Testis (tissue), 3 donors: ENCODE measurements around the gene SPOP. TPM values are rescaled to one million over a fixed set of nuclear protein-coding genes. Genes with fewer than 3 reads are reported as not detected.

ENCODE experiments used
- DNase-seq: peaks from one replicate; pipeline ENCODE4 v3.0.0-alpha.2; 2019
- H3K27ac ChIP-seq, 2 donors: fragments of 200-600 bp; sonication (generic); one replicate each; pipeline ENCODE4 v1.5.1; 2019
- H3K27me3 ChIP-seq: fragments of 200-600 bp; sonication (generic); one replicate; pipeline ENCODE4 v1.5.1; 2019
- H3K36me3 ChIP-seq: fragments of 200-600 bp; sonication (generic); one replicate; pipeline ENCODE4 v1.5.1; 2017; ENCODE audit warnings: low read depth; ENCODE audit errors: missing control alignments
- H3K4me1 ChIP-seq: fragments of 200-600 bp; sonication (generic); one replicate; pipeline ENCODE4 v1.5.1; 2019
- H3K4me3 ChIP-seq, 2 donors: fragments of 200-600 bp; sonication (generic); one replicate each; pipeline ENCODE4 v1.5.1; 2017 to 2019
- H3K9me3 ChIP-seq: fragments of 200-600 bp; sonication (generic); one replicate; pipeline ENCODE4 v1.5.1; 2017
- POLR2A ChIP-seq: fragments of 450-650 bp; IDR thresholded peaks from one replicate; pipeline ENCODE4 v1.6.1; 2017; ENCODE audit warnings: antibody characterized with exemption, mild to moderate bottlenecking, moderate library complexity
- WGBS, 2 donors: methylation state at CpG; one replicate each; pipeline ENCODE4 v1.1.5; 2018; 5-methylcytosine and 5-hydroxymethylcytosine counted together
- intact Hi-C: fragments of 100-400 bp; cut with DNase I; formaldehyde crosslinking; loops from one replicate; pipeline ENCODE4 v1.15.1; 2023; ENCODE audit warnings: low total_unique reads
- polyA plus RNA-seq: library from polyadenylated mRNA; stranded (reverse); fragments of 350-450 nt; fragmentation: Illumina TruSeq; extraction: RNeasy Lipid Tissue Mini Kit (QIAGEN cat#74804); gene quantifications from one replicate; pipeline ENCODE4 v1.2.3, GENCODE V29; 2014; ENCODE audit warnings: low read depth, low replicate concordance; ENCODE audit not compliant: insufficient read depth
- total RNA-seq, 2 donors: library from RNA; depleted of rRNA; stranded (reverse); fragments of >200 nt; gene quantifications; one replicate each; pipeline ENCODE4 v1.2.3, GENCODE V29; 2016
- TF ChIP-seq, protein P1 (sequence below), 3 experiments: fragments of 450-650 bp in 2 of 3; fragments of 200-600 bp in 1 of 3; sonication (generic) in 1 of 3; IDR thresholded peaks; one replicate each; pipeline ENCODE4 v1.5.1; 2016 to 2019; ENCODE audit warnings: antibody characterized with exemption in 3 of 3, mild to moderate bottlenecking in 2 of 3, moderate library complexity in 1 of 3

SPOP gene
- total and polyA plus RNA-seq, 3 donors from 2014 or later: 39.6 to 60.6 (median 52.0) TPM

DNA sequence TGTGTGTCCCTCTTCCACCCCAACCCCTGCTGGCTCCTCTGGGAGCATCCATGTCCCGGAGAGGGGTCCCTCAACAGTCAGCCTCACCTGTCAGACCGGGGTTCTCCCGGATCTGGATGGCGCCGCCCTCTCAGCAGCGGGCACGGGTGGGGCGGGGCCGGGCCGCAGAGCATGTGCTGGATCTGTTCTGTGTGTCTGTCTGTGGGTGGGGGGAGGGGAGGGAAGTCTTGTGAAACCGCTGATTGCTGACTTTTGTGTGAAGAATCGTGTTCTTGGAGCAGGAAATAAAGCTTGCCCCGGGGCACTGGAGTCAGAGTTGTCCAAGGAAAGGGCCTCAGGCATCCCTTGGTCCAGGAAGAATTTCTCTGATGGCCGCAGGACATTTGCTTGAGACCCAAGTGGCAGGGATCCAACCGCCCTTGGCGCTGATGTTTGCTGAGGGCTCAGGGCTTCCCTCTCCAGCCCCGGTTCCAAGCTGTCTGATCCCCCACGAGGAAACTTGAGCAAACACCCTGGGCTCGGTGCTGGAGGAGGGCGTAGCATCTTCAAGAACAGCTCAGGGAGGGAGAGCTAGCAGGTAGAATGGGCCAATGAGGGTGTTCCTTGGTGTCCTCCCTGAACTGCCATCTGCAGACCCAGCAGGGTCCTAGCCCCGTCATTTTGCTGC, 97.7 kb downstream of the SPOP start:
- H3K4me1 ChIP-seq: peaks cover 18% of the 10 kb centered on the region
- no peaks in the 10 kb centered on the region for H3K9me3 ChIP-seq
- no peak for DNase-seq
- no peaks in the 10 kb centered on the region for H3K27me3 ChIP-seq
- H3K27ac ChIP-seq: no peak overlapping the region
- no peaks in the 10 kb centered on the region for H3K36me3 ChIP-seq
- H3K4me3 ChIP-seq: no peak overlapping the region
- TF ChIP-seq, protein P1, sequence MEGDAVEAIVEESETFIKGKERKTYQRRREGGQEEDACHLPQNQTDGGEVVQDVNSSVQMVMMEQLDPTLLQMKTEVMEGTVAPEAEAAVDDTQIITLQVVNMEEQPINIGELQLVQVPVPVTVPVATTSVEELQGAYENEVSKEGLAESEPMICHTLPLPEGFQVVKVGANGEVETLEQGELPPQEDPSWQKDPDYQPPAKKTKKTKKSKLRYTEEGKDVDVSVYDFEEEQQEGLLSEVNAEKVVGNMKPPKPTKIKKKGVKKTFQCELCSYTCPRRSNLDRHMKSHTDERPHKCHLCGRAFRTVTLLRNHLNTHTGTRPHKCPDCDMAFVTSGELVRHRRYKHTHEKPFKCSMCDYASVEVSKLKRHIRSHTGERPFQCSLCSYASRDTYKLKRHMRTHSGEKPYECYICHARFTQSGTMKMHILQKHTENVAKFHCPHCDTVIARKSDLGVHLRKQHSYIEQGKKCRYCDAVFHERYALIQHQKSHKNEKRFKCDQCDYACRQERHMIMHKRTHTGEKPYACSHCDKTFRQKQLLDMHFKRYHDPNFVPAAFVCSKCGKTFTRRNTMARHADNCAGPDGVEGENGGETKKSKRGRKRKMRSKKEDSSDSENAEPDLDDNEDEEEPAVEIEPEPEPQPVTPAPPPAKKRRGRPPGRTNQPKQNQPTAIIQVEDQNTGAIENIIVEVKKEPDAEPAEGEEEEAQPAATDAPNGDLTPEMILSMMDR (IDR thresholded peaks at IDR 0.05): no peak
- no peak for TF ChIP-seq POLR2A
- intact Hi-C loops: no loop called here
- 89 to 91% methylated on average over 10 to 21 of the region's 21 CpGs for WGBS, 2 donors

DNA sequence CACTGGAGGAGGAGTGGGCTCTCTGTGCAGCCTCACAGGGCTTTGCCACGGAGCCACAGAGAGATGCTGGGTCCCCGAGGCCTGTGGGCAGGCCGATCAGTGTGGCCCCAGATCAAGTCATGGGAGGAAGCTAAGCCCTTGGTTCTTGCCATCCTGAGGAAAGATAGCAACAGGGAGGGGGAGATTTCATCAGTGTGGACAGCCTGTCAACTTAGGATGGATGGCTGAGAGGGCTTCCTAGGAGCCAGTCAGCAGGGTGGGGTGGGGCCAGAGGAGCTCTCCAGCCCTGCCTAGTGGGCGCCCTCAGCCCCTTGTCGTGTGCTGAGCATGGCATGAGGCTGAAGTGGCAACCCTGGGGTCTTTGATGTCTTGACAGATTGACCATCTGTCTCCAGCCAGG, 98.4 kb downstream of the SPOP start:
- Histone ChIP-seq H3K9me3 (no peaks in the 10 kb centered on the region), H3K36me3 (no peaks in the 10 kb centered on the region), H3K27ac (no peak overlapping the region), H3K4me3 (no peak overlapping the region), H3K27me3 (no peaks in the 10 kb centered on the region), H3K4me1 (peaks cover 25% of the 10 kb centered on the region)
- TF ChIP-seq, protein P1 (IDR thresholded peaks at IDR 0.05): no peak
- TF ChIP-seq POLR2A: no peak
- no peak for DNase-seq
- intact Hi-C loops: loop anchor here (10.0 kb wide), 1 partner anchor 195 kb away; no protein-coding TSS in a partner anchor
- WGBS, 2 donors: 98% methylated on average over 5 of the region's 5 CpGs

DNA sequence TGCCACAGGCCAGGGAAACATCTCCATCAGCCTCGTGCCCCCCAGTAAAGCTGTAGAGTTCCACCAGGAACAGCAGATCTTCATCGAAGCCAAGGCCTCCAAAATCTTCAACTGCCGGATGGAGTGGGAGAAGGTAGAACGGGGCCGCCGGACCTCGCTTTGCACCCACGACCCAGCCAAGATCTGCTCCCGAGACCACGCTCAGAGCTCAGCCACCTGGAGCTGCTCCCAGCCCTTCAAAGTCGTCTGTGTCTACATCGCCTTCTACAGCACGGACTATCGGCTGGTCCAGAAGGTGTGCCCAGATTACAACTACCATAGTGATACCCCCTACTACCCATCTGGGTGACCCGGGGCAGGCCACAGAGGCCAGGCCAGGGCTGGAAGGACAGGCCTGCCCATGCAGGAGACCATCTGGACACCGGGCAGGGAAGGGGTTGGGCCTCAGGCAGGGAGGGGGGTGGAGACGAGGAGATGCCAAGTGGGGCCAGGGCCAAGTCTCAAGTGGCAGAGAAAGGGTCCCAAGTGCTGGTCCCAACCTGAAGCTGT, 98.9 kb downstream of the SPOP start:
- Histone ChIP-seq H3K4me3 (no peak overlapping the region), H3K36me3 (no peaks in the 10 kb centered on the region), H3K4me1 (peaks cover 30% of the 10 kb centered on the region), H3K27me3 (no peaks in the 10 kb centered on the region), H3K27ac (no peak overlapping the region), H3K9me3 (no peaks in the 10 kb centered on the region)
- WGBS, 2 donors: 93 to 94% methylated on average over 8 to 17 of the region's 17 CpGs
- intact Hi-C loops: loop anchor here (10.0 kb wide), 1 partner anchor 196 kb away; no protein-coding TSS in a partner anchor
- no peak for DNase-seq
- TF ChIP-seq, protein P1 (IDR thresholded peaks at IDR 0.05): no peak
- TF ChIP-seq POLR2A: no peak

DNA sequence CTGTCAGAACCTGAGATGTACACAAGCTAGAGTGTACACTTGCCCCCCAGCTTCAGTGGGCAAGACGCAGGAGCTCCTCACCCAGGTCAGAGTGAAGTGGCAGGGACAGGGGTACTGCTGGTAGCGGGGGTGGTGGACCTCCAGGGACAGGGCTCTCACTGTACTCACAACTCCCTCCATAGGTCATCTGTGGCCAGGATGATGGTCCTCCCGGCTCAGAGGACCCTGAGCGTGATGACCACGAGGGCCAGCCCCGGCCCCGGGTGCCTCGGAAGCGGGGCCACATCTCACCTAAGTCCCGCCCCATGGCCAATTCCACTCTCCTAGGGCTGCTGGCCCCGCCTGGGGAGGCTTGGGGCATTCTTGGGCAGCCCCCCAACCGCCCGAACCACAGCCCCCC, 99.5 kb downstream of the SPOP start:
- intact Hi-C loops: loop anchor here (10.0 kb wide), 1 partner anchor 196 kb away; no protein-coding TSS in a partner anchor
- Histone ChIP-seq H3K27ac (no peak overlapping the region), H3K9me3 (no peaks in the 10 kb centered on the region), H3K36me3 (no peaks in the 10 kb centered on the region), H3K4me1 (peaks cover 36% of the 10 kb centered on the region), H3K4me3 (no peak overlapping the region), H3K27me3 (no peaks in the 10 kb centered on the region)
- TF ChIP-seq POLR2A: no peak
- TF ChIP-seq, protein P1 (IDR thresholded peaks at IDR 0.05): no peak
- DNase-seq: no peak
- WGBS, 2 donors: 84 to 96% methylated on average over 6 to 13 of the region's 13 CpGs
